GM12891 (cell line): ENCODE measurements around the gene SAP30.

Source experiments
- DNase-seq: peaks from one replicate; pipeline ENCODE4 v3.0.0; 2011; ENCODE audit warnings: low spot score; ENCODE audit not compliant: insufficient read length
- FAIRE-seq: peaks from 2 replicates; lab custom pipeline; 2011; peaks lifted over from hg19 to GRCh38; lab: Jason Lieb, UNC
- PAX5 ChIP-seq: IDR thresholded peaks from 2 replicates; pipeline ENCODE4 v1.6.1; 2011; ENCODE audit warnings: low read length, moderate library complexity, mild to moderate bottlenecking; ENCODE audit not compliant: insufficient read depth, severe bottlenecking
- POLR2A ChIP-seq: IDR thresholded peaks from 2 replicates; pipeline ENCODE4 v1.6.1; 2011; ENCODE audit warnings: low read depth, low read length, control low read depth
- POLR2AphosphoS5 ChIP-seq: IDR thresholded peaks from 2 replicates; pipeline ENCODE4 v1.6.1; 2011; ENCODE audit warnings: low read depth, low read length, control low read depth
- POU2F2 ChIP-seq: IDR thresholded peaks from 2 replicates; pipeline ENCODE4 v1.6.1; 2011; ENCODE audit warnings: low read depth, mild to moderate bottlenecking, control low read depth, low read length, moderate library complexity
- SPI1 ChIP-seq: IDR thresholded peaks from 2 replicates; pipeline ENCODE4 v1.6.1; 2011; ENCODE audit warnings: low read depth, low read length, control low read depth
- TAF1 ChIP-seq: IDR thresholded peaks from 2 replicates; pipeline ENCODE4 v1.6.1; 2011; ENCODE audit warnings: low read depth, low read length, control low read depth

SAP30 gene

GRCh38 chr4:173334085-173334890 lies 36.5 kb upstream of the SAP30 start, which contains the start of gene HMGB2:
Gene HMGB2 (minus strand): TSS chr4:173334358. CDS start chr4:173333649, 709 bp downstream.
- DNase-seq, result peak; percentile 88
- TF ChIP-seq TAF1, result peak; percentile 97
- TF ChIP-seq POU2F2, result peak; percentile 84; the same call in 1 of the 2 replicates
- peak; percentile 98 for TF ChIP-seq POLR2A
- TF ChIP-seq POLR2AphosphoS5, result peak; percentile 98
- no peak for TF ChIP-seq PAX5
- no peak for TF ChIP-seq SPI1
- FAIRE-seq, result peak; percentile 99

DNA sequence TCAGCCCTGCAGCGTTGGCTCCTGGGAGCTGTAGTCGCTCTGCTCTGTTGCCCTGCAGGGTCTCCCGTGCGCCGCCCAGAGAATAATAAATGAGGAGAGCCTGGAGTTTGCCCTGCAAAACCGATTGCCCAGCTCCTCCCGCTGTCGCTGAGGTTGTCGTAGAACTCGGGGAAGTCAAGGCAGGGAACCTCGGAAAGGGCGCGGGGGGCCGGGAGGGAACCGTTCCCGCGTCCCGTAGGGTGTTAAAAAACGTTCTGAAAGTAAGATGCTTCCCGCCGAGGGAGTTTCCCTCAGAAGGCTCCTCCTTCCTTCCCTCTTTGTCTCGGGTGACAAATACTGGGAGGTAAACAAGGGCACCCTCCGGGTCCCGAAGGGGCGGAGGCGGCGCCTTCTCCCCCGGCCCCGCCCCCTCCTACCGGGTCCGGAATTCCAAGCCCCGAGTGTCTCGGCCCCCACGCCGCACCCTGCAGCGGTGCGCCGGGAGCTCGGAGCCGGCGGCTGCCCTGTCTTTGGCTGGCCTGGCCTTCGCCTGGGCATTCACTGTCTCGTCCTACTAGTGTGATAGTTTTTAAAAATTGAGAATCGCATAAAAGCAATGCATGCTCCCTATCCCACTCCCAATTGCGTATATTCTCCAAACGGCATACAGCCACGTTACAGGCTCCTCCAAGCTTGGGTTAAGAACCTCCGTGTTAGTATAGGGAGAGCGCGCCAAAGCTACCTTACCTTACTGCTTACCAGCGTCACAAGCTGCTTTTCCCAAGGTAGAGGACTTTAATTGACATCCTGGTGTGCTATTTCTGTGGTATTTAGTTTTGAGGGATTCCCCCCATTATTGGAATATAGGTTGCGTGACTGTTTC lies 35.6 kb upstream of the SAP30 start:
- no peak for FAIRE-seq
- DNase-seq, result peak; percentile 35
- TF ChIP-seq POLR2A (no peak), SPI1 (no peak), PAX5 (no peak), POU2F2 (no peak), TAF1 (no peak), POLR2AphosphoS5 (no peak; the same call in 1 of the 2 replicates)

DNA sequence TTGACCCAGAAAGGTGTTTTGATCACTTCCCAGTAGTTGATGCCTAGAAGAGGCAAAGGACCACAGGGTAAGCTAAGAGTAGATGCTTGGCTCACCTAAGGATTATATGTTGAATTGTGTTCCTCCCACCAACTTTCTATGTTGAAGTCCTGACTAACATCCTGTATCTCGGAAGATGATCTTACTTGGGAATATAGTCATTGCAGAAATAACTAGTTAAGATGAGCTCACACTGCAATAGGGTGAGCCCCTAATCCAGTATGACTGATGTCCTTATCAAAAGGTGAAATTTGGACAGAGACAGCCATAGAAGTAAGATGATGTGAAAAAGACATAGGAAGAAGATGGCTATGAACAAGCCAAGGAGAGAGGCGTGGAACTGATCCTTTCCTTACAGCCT lies 33.3 kb upstream of the SAP30 start:
- FAIRE-seq, result no peak
- TF ChIP-seq SPI1, result no peak
- no peak for TF ChIP-seq POU2F2
- no peak for TF ChIP-seq TAF1
- TF ChIP-seq POLR2A, result no peak
- no peak for TF ChIP-seq POLR2AphosphoS5
- TF ChIP-seq PAX5, result no peak
- no peak for DNase-seq

GRCh38 chr4:173343832-173344397 lies 26.8 kb upstream of the SAP30 start:
- FAIRE-seq (no peak), DNase-seq (no peak)
- TF ChIP-seq POLR2AphosphoS5 (no peak), POLR2A (no peak), TAF1 (no peak), SPI1 (no peak), PAX5 (no peak), POU2F2 (no peak)

DNA sequence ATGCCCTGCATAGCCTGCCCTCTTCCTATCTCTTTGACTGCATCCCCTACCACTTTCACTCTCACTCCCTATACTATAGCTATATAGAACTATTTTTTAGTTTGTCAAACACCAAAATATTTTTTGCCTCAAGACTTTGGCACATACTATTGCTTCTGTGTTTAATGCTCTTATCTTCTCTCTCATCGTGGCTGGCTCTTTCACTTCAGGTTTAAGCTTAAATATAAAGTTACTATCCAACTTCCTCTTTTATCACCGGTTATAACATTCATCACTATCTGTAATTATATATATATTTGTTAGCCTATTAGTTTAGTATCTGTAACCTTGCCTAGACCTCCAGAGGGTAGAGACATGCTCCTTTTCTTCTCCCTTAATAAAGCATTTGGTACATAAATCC lies 25.1 kb upstream of the SAP30 start:
- TF ChIP-seq POLR2AphosphoS5 (no peak), SPI1 (peak; percentile 48; the same call in 1 of the 2 replicates)
- no peak for DNase-seq
- no peak for FAIRE-seq

GRCh38 chr4:173346074-173346473 lies 24.7 kb upstream of the SAP30 start:
- TF ChIP-seq PAX5, result no peak
- DNase-seq, result no peak
- no peak for FAIRE-seq

DNA sequence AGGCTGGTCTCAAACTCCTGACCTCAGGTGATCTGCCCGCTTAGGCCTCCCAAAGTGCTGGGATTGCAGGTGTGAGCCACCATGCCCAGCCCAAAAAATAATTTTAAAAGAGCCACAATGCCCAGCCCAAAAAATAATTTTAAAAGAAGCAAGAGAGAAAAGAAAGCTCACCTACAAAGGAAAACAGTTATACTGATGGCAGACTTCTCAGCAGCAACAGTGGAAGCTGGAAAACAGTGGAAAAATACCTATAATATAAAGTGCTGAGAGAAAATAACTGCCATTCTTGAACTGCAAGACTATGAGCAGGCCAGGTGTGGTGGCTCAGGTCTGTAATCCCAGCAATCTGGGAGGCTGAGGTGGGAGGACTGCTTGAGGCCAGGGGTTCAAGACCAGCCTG lies 23.3 kb upstream of the SAP30 start:
- DNase-seq, result no peak
- no peak for FAIRE-seq
- TF ChIP-seq POLR2AphosphoS5 (no peak), TAF1 (no peak)

- TF ChIP-seq POLR2A (no peak), TAF1 (no peak), SPI1 (no peak), PAX5 (no peak), POLR2AphosphoS5 (no peak), POU2F2 (no peak)
- no peak for DNase-seq
- FAIRE-seq, result no peak
These were observed 12.8 kb upstream of the SAP30 start for GRCh38 chr4:173357939-173358338.

DNA sequence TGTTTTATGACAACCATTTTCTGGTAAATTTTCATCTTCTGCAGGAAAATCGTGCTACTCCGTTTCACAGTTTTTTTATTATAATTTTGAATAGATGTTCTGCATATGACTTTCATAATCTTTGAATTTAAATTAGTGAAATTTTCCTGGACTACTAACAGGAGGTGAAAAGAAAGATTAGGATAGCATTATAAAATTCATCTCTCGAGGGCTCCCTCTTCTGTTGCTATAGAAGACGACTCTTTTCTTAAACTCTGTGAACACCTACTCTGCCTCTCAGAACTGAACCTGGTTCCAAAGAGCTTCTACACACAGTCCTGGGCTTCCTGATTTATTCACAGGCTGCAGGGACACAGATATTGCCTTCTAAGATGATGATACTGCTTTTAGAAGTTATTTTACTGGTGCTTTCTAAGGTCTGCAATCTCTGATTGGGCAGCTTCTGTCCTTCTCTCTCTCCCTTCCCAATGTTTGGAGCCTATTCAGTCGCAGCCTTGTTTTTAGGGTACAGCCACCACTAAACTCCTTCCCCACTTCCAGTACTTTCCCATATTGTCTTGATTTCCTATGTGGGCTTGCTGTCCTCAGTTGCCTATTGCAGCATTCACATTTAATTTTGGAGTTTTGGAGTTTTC lies 10.1 kb upstream of the SAP30 start:
- no peak for FAIRE-seq
- no peak for TF ChIP-seq PAX5
- no peak for TF ChIP-seq SPI1
- no peak for TF ChIP-seq POU2F2
- no peak for TF ChIP-seq POLR2AphosphoS5
- TF ChIP-seq POLR2A, result no peak
- TF ChIP-seq TAF1, result no peak
- DNase-seq, result no peak
